GM12873 (cell line): ENCODE results near the gene POLR2F.

Experiments
- CTCF ChIP-seq: IDR thresholded peaks from 2 replicates; pipeline ENCODE4 v1.5.1; 2012; ENCODE audit warnings: low read depth, mild to moderate bottlenecking, moderate library complexity, low read length, control low read depth; ENCODE audit not compliant: insufficient read depth; ENCODE audit errors: missing control alignments

The POLR2F gene

GRCh38 chr22:37932821-37933578, 20.5 kb upstream of the POLR2F start:
- TF ChIP-seq CTCF = no peak

GRCh38 chr22:37933711-37934376, 19.7 kb upstream of the POLR2F start:
- TF ChIP-seq CTCF = peak; percentile 99

GRCh38 chr22:37940698-37941376, 12.7 kb upstream of the POLR2F start:
- no peak for TF ChIP-seq CTCF

GRCh38 chr22:37942133-37942532, 11.4 kb upstream of the POLR2F start:
- no peak for TF ChIP-seq CTCF

- no peak for TF ChIP-seq CTCF
Observed at GRCh38 chr22:37943136-37943824, 10.2 kb upstream of the POLR2F start.

- no peak for TF ChIP-seq CTCF
Observed at GRCh38 chr22:37943825-37944198, 9.7 kb upstream of the POLR2F start.

GRCh38 chr22:37951305-37951704, 2.2 kb upstream of the POLR2F start:
- TF ChIP-seq CTCF = no peak
